Subcutaneous adipose tissue (tissue), 4 donors: ENCODE measurements around the gene PARM1. TPM values are rescaled to one million over a fixed set of nuclear protein-coding genes. Genes with fewer than 3 reads are reported as not detected.

Source experiments
- total RNA-seq, 4 donors: library from RNA; depleted of rRNA; stranded (reverse); fragments of >200 nt; gene quantifications; one replicate each; pipeline ENCODE4 v1.1.0, GENCODE V29; 2016
- TF ChIP-seq, protein P1 (sequence below): fragments of 450-650 bp; IDR thresholded peaks from one replicate; pipeline ENCODE4 v1.5.1; 2016; ENCODE audit warnings: low read depth, mild to moderate bottlenecking, control low read depth, antibody characterized with exemption, moderate library complexity

The PARM1 gene
- total RNA-seq, 4 donors from 2014 or later, result 10.5 to 62.3 (median 50.4) TPM

DNA sequence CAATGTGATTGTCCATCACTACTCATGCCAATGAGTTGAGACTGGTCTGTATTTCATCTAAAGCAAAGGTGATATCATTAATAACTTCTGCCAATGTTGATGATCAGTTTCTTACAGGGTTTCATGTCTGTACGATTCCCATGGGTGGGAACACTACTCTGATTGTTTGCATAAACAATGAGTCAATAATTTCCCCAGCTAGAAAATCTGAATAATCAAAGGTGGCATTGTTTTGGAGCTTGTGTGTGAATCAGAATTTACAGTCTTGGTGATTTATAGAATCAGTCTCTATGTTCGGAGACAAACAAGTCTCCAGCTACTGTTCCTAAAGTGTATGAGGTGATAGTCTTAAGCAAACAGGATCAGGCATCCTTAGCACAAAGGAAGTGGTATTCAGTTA lies 35.5 kb upstream of the PARM1 start:
- TF ChIP-seq, protein P1, sequence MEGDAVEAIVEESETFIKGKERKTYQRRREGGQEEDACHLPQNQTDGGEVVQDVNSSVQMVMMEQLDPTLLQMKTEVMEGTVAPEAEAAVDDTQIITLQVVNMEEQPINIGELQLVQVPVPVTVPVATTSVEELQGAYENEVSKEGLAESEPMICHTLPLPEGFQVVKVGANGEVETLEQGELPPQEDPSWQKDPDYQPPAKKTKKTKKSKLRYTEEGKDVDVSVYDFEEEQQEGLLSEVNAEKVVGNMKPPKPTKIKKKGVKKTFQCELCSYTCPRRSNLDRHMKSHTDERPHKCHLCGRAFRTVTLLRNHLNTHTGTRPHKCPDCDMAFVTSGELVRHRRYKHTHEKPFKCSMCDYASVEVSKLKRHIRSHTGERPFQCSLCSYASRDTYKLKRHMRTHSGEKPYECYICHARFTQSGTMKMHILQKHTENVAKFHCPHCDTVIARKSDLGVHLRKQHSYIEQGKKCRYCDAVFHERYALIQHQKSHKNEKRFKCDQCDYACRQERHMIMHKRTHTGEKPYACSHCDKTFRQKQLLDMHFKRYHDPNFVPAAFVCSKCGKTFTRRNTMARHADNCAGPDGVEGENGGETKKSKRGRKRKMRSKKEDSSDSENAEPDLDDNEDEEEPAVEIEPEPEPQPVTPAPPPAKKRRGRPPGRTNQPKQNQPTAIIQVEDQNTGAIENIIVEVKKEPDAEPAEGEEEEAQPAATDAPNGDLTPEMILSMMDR, result no peak

DNA sequence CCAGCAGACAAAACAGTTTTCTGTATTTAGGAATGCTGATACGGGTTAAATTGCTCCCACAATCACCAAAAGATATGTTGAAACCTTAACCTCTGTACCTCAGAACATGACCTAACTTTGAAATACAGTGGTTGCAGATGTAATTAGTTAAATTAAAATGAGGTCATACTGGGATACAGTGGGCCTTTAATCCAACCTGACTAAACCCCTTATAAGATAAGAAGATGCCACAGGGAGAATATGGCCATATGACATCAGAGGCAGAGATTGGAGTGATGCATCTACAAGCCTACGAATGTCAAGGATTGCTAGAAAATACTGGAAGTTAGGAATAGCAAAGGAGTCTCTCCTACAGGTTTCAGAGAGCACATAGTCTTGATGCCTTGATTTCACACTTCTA lies 32.1 kb upstream of the PARM1 start:
- TF ChIP-seq, protein P1, result no peak

DNA sequence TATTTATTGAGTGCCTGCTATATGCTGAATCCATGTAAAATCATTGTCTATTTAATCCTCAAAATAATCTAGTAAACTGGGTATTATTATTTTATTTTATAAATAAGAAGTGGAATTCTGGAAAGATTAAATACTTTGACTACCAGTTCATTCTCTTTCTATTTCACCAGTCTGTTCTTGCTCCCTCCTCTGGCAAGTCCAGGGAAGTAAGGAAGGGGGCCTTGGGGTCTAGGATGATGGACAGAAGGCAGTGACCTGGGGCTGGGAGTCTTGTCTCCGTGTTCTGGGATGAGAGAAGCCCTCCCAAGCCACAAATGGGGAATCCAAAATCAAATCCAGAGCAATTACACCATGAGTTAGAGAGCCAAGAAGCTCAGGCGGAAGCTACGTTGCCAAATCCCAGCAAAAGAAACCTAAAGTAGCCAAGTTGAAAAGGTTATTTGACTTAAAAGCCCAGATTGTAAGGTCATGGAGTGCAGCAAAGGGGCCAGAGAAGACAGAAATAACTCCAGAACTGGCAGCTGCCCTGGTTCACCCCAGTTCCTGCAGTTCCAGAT lies 28.3 kb upstream of the PARM1 start:
- TF ChIP-seq, protein P1, result no peak

DNA sequence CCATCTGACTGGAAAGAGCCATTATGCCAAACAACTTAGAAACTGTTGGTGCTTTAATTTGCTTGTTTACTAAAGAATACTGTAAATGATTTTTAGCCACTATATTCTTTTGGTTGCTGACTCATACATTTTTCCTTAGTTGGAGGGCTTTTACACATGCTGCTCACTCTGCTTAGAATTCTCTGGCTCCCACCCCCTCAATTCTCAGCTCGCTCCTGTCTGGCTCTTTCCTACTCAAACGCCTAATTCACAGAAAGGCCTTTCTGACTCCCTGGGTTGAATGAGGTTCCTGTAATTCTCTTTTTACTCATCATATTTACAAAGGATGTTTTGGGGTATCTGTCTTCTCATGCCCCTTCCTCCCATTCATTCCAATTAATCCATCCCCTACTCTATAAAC lies 26.1 kb upstream of the PARM1 start:
- TF ChIP-seq, protein P1, result no peak

DNA sequence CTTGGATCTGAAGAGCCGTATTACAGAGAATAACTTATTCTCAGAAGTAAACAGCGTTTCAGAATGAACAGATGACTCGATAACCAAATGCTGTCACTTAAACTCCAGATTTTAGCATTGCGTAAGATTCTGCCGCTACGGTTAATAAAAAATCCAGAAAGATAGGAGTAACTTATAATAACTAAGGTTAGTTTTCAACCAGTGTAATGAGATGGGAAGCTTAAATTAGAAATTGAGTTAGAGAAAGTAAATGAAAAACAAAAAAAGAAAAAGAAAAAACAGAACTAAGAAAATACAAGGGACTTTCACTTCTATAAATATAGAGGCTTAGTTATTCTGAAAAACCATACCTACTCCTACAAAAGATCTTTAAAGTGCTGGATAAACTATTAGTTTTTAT lies 13.1 kb upstream of the PARM1 start:
- TF ChIP-seq, protein P1, result no peak

DNA sequence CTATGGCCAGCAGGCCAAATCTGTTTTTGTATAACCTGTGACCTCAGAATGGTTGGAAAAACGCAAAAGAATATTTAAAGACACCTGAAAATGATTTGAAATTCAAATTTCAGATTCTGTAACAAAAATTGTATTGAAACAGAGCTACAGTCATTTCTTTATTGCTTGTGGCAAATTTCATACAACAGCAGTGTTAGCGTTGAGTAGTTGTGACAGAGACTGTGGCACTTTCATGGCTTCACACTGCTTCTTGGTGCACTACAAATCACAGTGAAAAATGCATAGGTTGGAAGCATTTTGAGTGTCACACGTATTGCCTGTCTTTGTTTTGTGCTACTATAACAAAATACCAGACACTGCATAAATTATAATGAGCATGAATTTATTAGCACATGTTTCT lies 12.2 kb upstream of the PARM1 start:
- TF ChIP-seq, protein P1, result no peak

DNA sequence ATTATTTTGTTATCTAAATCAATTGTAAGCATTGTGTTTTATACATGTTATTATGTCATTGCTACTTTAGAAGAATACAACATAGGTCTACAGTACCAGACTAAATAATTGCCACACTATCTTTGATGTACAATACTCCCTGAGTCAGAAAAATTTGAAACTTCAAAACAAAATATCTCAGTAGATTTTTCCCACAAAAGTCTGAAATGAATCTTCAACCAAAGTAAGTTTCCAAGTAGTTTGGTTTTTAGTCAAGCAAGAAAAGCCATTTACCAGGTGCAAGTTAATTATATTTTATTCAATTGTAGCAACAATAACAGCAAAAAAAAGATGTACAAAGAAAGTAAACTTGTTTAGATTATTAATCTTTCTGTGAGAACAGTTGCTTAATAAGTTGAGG lies 11.4 kb upstream of the PARM1 start:
- TF ChIP-seq, protein P1, result no peak
